ENCODE results near the gene YIPF3.
A peak's percentile ranks its signal among the peaks of the same experiment; 100 is the strongest.

The YIPF3 gene

DNA sequence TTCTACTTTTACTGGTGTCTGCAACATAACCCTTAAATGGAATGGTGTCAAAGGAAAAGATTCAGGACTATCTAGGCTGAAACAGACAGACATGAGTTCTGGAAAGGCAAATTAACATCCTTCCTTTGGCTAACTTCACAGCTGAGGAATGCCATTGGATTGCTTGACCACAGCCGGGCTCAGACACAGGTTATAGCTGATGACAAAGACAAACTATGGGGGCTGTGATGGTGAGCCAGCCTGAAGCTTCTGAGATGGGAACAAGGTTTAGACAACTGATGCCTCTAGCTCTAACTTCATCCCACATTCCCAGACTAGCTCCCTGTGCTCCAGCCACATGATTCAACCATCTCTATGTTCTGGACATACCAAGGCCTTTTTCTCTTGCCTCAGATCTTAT is 15.5 kb upstream of the YIPF3 start:
- peaks cover 70% of the 10 kb centered on the region for H3K36me3 ChIP-seq (ENCODE audit: insufficient read depth, low read length)
- no peak overlapping the region for H3K4me3 ChIP-seq
- no peak overlapping the region for H3K27ac ChIP-seq
- no peak overlapping the region for H3K9ac ChIP-seq (ENCODE audit: insufficient read length)
- no peaks in the 10 kb centered on the region for H3K9me3 ChIP-seq (ENCODE audit: low read depth, low read length)
- TF ChIP-seq FOXP2 (optimal IDR thresholded peaks at IDR 0.05; ENCODE audit: control extremely low read depth, extremely low read length, insufficient read depth) (no peak), POLR2AphosphoS5 (IDR thresholded peaks at IDR 0.05; ENCODE audit: borderline replicate concordance, low read depth, low read length) (no peak), EZH2 (IDR thresholded peaks at IDR 0.05) (no peak)
- no peak for DNase-seq (ENCODE audit: low read depth, low spot score)

GRCh38 chr6:43524483-43524961 is 7.8 kb upstream of the YIPF3 start:
- H3K4me3 ChIP-seq, result no peak overlapping the region
- no peak for DNase-seq (ENCODE audit: low read depth, low spot score)
- H3K9me3 ChIP-seq (ENCODE audit: low read depth, low read length), result no peaks in the 10 kb centered on the region
- H3K27ac ChIP-seq, result no peak overlapping the region
- no peak for TF ChIP-seq FOXP2 (optimal IDR thresholded peaks at IDR 0.05; ENCODE audit: control extremely low read depth, extremely low read length, insufficient read depth)
- TF ChIP-seq EZH2 (IDR thresholded peaks at IDR 0.05), result no peak
- TF ChIP-seq POLR2AphosphoS5 (IDR thresholded peaks at IDR 0.05; ENCODE audit: borderline replicate concordance, low read depth, low read length), result no peak; the same call in 1 of the 2 replicates
- H3K36me3 ChIP-seq (ENCODE audit: insufficient read depth, low read length), result peaks cover 97% of the 10 kb centered on the region
- no peak overlapping the region for H3K9ac ChIP-seq (ENCODE audit: insufficient read length)

- Histone ChIP-seq H3K9ac (ENCODE audit: insufficient read length) (no peak overlapping the region), H3K36me3 (ENCODE audit: insufficient read depth, low read length) (peaks cover 93% of the 10 kb centered on the region), H3K9me3 (ENCODE audit: low read depth, low read length) (no peaks in the 10 kb centered on the region), H3K27ac (no peak overlapping the region), H3K4me3 (no peak overlapping the region)
- no peak for DNase-seq (ENCODE audit: low read depth, low spot score)
- TF ChIP-seq EZH2 (IDR thresholded peaks at IDR 0.05) (no peak), FOXP2 (optimal IDR thresholded peaks at IDR 0.05; ENCODE audit: control extremely low read depth, extremely low read length, insufficient read depth) (no peak)
Observed at GRCh38 chr6:43523284-43523683, 6.6 kb upstream of the YIPF3 start.

- Histone ChIP-seq H3K36me3 (ENCODE audit: insufficient read depth, low read length) (peaks cover 87% of the 10 kb centered on the region), H3K9me3 (ENCODE audit: low read depth, low read length) (no peaks in the 10 kb centered on the region), H3K9ac (ENCODE audit: insufficient read length) (no peak overlapping the region), H3K27ac (no peak overlapping the region), H3K4me3 (no peak overlapping the region)
- peak; percentile 29; the same call in 1 of the 2 replicates for TF ChIP-seq POLR2AphosphoS5 (IDR thresholded peaks at IDR 0.05; ENCODE audit: borderline replicate concordance, low read depth, low read length)
- TF ChIP-seq EZH2 (IDR thresholded peaks at IDR 0.05), result no peak
- no peak for DNase-seq (ENCODE audit: low read depth, low spot score)
Observed at GRCh38 chr6:43522547-43523261, 6.0 kb upstream of the YIPF3 start.

GRCh38 chr6:43521836-43522235 is 5.1 kb upstream of the YIPF3 start:
- no peak for DNase-seq (ENCODE audit: low read depth, low spot score)
- Histone ChIP-seq H3K27ac (no peak overlapping the region), H3K36me3 (ENCODE audit: insufficient read depth, low read length) (peaks cover 79% of the 10 kb centered on the region), H3K4me3 (no peak overlapping the region), H3K9me3 (ENCODE audit: low read depth, low read length) (no peaks in the 10 kb centered on the region), H3K9ac (ENCODE audit: insufficient read length) (no peak overlapping the region)
- TF ChIP-seq POLR2AphosphoS5 (IDR thresholded peaks at IDR 0.05; ENCODE audit: borderline replicate concordance, low read depth, low read length) (no peak), EZH2 (IDR thresholded peaks at IDR 0.05) (no peak), FOXP2 (optimal IDR thresholded peaks at IDR 0.05; ENCODE audit: control extremely low read depth, extremely low read length, insufficient read depth) (no peak)

- no peak overlapping the region for H3K27ac ChIP-seq
- H3K9me3 ChIP-seq (ENCODE audit: low read depth, low read length), result no peaks in the 10 kb centered on the region
- no peak overlapping the region for H3K9ac ChIP-seq (ENCODE audit: insufficient read length)
- TF ChIP-seq FOXP2 (optimal IDR thresholded peaks at IDR 0.05; ENCODE audit: control extremely low read depth, extremely low read length, insufficient read depth) (no peak), POLR2AphosphoS5 (IDR thresholded peaks at IDR 0.05; ENCODE audit: borderline replicate concordance, low read depth, low read length) (0 out of 2 replicates have a peak, but pooled peaks have one; percentile 14)
- no peak overlapping the region for H3K4me3 ChIP-seq
- H3K36me3 ChIP-seq (ENCODE audit: insufficient read depth, low read length), result peaks cover 69% of the 10 kb centered on the region
- DNase-seq (ENCODE audit: low read depth, low spot score), result no peak
Observed at GRCh38 chr6:43520097-43520496, 3.4 kb upstream of the YIPF3 start.

- peak overlapping the region; percentile 99 for H3K4me3 ChIP-seq
Observed at GRCh38 chr6:43517505-43518357, 1.0 kb upstream of the YIPF3 start.

DNA sequence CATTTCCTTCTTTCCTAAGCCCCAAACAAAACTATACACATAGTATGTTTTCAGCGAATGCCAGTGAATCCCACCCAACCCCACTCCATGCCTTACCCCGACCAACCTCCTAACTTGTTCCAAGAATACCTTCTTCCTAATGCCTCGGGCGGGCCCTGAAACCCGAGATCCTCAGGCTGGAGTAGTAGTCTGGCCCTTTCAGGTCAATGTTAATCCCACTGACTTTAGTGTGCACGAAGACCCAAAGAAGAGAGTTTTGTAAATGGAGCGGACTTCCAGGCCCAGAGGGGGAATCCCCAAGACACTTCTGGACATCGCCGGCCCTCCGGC is 394 bp downstream of the YIPF3 start:
- Histone ChIP-seq H3K4me3 (peak overlapping the region; percentile 99), H3K9me3 (ENCODE audit: low read depth, low read length) (no peaks in the 10 kb centered on the region), H3K36me3 (ENCODE audit: insufficient read depth, low read length) (peaks cover 62% of the 10 kb centered on the region), H3K9ac (ENCODE audit: insufficient read length) (peak overlapping the region; percentile 96), H3K27ac (peak overlapping the region; percentile 59; the same call in 1 of the 2 replicates)
- DNase-seq (ENCODE audit: low read depth, low spot score), result no peak
- TF ChIP-seq EZH2 (IDR thresholded peaks at IDR 0.05), result no peak
- no peak for TF ChIP-seq POLR2AphosphoS5 (IDR thresholded peaks at IDR 0.05; ENCODE audit: borderline replicate concordance, low read depth, low read length)
- TF ChIP-seq FOXP2 (optimal IDR thresholded peaks at IDR 0.05; ENCODE audit: control extremely low read depth, extremely low read length, insufficient read depth), result no peak

More at GRCh38 chr6:43517505-43518357, 1.0 kb upstream of the YIPF3 start:
- Histone ChIP-seq H3K27ac (peak overlapping the region; percentile 73; the same call in 1 of the 2 replicates), H3K36me3 (ENCODE audit: insufficient read depth, low read length) (peaks cover 63% of the 10 kb centered on the region), H3K9me3 (ENCODE audit: low read depth, low read length) (no peaks in the 10 kb centered on the region), H3K9ac (ENCODE audit: insufficient read length) (peak overlapping the region; percentile 96)
- TF ChIP-seq FOXP2 (optimal IDR thresholded peaks at IDR 0.05; ENCODE audit: control extremely low read depth, extremely low read length, insufficient read depth) (no peak), EZH2 (IDR thresholded peaks at IDR 0.05) (no peak), POLR2AphosphoS5 (IDR thresholded peaks at IDR 0.05; ENCODE audit: borderline replicate concordance, low read depth, low read length) (no peak)
- no peak for DNase-seq (ENCODE audit: low read depth, low spot score)

All from SK-N-MC (cell line).